ENCODE results near the gene GREM2. TPM values are rescaled to one million over a fixed set of nuclear protein-coding genes. Genes with fewer than 3 reads are reported as not detected.

The GREM2 gene
- total RNA-seq, 1 donor from 2014 or later = 4.2 TPM

DNA sequence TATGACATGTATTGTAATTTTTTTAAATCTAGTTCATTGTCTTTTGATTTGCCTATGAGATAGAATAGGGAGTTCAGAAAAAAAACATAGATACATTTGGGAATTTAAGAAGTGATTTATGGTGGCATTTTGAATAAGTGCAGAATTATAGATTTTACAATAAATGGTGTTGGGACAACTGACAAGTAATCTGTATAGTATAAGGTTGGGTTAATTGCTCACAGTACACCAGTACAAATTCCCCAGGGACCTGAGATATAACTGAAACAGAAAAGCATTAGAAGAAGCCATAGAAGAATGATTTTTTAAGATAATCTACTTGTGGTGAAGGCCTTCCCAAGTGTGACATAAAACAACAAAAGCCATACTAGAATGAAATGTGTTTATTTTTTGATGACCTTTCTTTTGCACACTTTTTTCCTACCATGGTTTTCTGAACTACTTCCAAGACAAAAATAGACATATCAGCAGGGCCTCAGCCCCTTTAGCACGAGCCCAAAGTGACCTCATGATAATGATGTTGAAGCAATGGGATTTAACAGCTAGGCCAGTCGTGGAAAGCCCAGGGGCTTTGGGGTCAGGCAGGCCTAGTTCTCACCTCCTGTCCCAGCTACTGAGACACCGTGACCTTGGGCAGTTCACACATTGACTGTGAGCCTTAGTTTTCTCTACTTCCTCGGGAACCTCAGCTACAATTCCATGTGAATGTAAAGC, 87.4 kb downstream of the GREM2 start:
- Mint-ChIP-seq H3K36me3 (no peaks in the 10 kb centered on the region), H3K27ac (no peak overlapping the region), H3K27me3 (no peaks in the 10 kb centered on the region), H3K4me3 (no peak overlapping the region), H3K4me1 (ENCODE audit: unreplicated experiment) (peaks cover 31% of the 10 kb centered on the region), H3K9me3 (no peaks in the 10 kb centered on the region)
- no peak for DNase-seq (ENCODE audit: extremely low spot score, unreplicated experiment)
- TF ChIP-seq, protein P1, sequence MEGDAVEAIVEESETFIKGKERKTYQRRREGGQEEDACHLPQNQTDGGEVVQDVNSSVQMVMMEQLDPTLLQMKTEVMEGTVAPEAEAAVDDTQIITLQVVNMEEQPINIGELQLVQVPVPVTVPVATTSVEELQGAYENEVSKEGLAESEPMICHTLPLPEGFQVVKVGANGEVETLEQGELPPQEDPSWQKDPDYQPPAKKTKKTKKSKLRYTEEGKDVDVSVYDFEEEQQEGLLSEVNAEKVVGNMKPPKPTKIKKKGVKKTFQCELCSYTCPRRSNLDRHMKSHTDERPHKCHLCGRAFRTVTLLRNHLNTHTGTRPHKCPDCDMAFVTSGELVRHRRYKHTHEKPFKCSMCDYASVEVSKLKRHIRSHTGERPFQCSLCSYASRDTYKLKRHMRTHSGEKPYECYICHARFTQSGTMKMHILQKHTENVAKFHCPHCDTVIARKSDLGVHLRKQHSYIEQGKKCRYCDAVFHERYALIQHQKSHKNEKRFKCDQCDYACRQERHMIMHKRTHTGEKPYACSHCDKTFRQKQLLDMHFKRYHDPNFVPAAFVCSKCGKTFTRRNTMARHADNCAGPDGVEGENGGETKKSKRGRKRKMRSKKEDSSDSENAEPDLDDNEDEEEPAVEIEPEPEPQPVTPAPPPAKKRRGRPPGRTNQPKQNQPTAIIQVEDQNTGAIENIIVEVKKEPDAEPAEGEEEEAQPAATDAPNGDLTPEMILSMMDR (conservative IDR thresholded peaks at IDR 0.05) = no peak

DNA sequence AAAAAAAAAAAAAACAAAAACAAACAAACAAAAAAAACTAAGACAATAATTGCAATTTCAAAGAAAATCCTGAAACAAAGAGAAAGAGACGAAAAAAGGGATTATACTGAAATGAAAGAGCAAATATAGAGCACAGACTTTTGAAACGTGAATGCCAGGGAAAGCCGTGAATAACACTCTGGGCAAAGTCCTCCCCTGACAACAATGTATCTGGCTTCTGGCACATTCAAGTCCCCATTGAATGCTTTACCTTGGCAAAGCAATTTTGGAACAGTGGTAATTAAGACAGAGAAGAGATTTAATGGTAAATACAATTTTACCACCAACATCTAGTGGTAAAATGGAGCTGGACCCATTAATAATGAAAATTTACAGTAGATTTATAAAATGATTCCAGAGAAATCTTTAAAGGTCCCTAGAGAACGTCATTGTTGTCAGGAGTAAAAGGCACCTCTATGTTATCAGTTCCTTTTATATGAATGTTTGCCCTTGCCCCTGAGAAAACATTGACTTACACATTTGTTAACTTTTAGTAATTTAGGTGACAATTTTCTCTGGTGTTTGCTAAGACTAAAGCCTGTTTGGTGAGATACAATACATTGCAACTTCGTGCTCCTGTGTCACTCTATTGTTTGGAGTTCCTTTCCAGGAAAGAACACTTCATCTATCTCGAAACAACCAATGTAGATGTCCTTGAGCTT, 89.7 kb downstream of the GREM2 start:
- TF ChIP-seq, protein P1 (conservative IDR thresholded peaks at IDR 0.05) = no peak
- H3K27ac Mint-ChIP-seq = no peak overlapping the region
- no peak for DNase-seq (ENCODE audit: extremely low spot score, unreplicated experiment)
- H3K36me3 Mint-ChIP-seq = no peaks in the 10 kb centered on the region
- H3K27me3 Mint-ChIP-seq = peaks cover 3% of the 10 kb centered on the region
- H3K9me3 Mint-ChIP-seq = no peaks in the 10 kb centered on the region
- H3K4me1 Mint-ChIP-seq (ENCODE audit: unreplicated experiment) = peaks cover 27% of the 10 kb centered on the region
- H3K4me3 Mint-ChIP-seq = no peak overlapping the region

DNA sequence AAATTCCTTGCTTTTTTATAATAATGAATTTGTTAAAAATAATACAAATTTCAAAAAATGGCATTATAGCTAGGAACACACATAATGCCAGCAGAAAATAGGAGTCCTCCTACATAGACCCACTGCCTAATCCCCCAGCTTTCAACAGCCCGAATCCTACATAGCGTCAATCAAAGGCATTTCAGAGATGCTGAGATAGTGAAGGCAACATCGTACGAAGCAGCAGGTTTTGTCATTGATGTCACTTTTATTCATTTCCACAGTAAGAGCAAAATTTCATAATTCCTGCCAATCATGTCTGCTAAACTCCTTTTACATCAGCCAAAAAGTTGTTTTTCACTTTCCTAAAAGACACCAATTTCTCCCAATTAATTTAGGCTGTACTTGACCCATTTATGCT, 94.1 kb downstream of the GREM2 start:
- H3K36me3 Mint-ChIP-seq = no peaks in the 10 kb centered on the region
- no peak for DNase-seq (ENCODE audit: extremely low spot score, unreplicated experiment)
- no peaks in the 10 kb centered on the region for H3K4me1 Mint-ChIP-seq (ENCODE audit: unreplicated experiment)
- H3K27ac Mint-ChIP-seq = no peak overlapping the region
- peaks cover 9% of the 10 kb centered on the region for H3K27me3 Mint-ChIP-seq
- TF ChIP-seq, protein P1 (conservative IDR thresholded peaks at IDR 0.05) = no peak
- no peak overlapping the region for H3K4me3 Mint-ChIP-seq
- H3K9me3 Mint-ChIP-seq = no peaks in the 10 kb centered on the region

DNA sequence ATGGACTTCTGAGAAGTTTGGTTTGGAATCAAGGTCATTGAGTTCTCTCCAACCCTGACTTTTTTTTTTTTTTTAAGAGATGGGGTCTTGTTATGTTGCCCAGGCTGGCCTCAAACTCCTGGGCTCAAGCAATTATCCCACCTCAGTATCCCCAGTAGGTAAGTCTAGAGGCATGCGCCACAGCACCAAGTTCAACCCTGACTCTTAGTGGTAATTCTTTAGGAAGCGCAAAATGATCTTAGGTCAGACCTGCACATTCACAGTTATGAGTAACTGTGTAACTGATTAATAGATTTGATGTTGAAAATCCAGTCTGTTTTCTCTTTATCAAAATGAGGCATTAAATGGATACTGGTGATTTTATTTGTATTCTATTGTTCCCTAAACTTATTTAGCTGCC, 95.9 kb downstream of the GREM2 start:
- no peaks in the 10 kb centered on the region for H3K9me3 Mint-ChIP-seq
- no peak overlapping the region for H3K4me3 Mint-ChIP-seq
- no peak for DNase-seq (ENCODE audit: extremely low spot score, unreplicated experiment)
- TF ChIP-seq, protein P1 (conservative IDR thresholded peaks at IDR 0.05) = no peak
- H3K36me3 Mint-ChIP-seq = no peaks in the 10 kb centered on the region
- no peak overlapping the region for H3K27ac Mint-ChIP-seq
- H3K4me1 Mint-ChIP-seq (ENCODE audit: unreplicated experiment) = no peaks in the 10 kb centered on the region
- peaks cover 9% of the 10 kb centered on the region for H3K27me3 Mint-ChIP-seq

DNA sequence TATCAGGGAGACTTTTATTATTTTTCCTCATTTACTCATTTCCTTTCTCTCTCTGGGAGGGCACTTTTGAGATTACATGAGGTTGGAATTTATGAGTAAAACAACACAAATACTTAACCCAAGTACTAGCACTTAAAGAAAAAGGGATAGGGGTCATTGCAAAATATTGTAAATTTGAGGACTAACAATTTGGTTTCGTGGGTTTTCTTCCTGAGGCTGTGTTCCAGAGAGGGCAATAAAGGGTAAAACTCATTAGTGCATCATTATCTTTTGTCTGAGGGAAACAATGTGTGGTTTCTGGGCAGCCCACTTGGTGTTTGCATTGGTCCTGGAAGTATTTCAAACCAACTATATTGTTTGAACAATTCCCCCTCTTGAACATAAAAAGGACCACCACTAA, 96.5 kb downstream of the GREM2 start:
- DNase-seq (ENCODE audit: extremely low spot score, unreplicated experiment) = no peak
- Mint-ChIP-seq H3K27me3 (peaks cover 9% of the 10 kb centered on the region), H3K27ac (no peak overlapping the region), H3K36me3 (no peaks in the 10 kb centered on the region), H3K9me3 (no peaks in the 10 kb centered on the region), H3K4me1 (ENCODE audit: unreplicated experiment) (no peaks in the 10 kb centered on the region), H3K4me3 (no peak overlapping the region)
- TF ChIP-seq, protein P1 (conservative IDR thresholded peaks at IDR 0.05) = no peak

Measured in type B pancreatic cell (in vitro differentiated cells).